RPMI7951 (cell line): ENCODE data around the gene NR2E3. TPM values are rescaled to one million over a fixed set of nuclear protein-coding genes. Genes with fewer than 3 reads are reported as not detected.

Experiments
- DNase-seq: peaks from one replicate; pipeline ENCODE4 v3.0.0-alpha.2; 2012; ENCODE audit warnings: low read depth
- total RNA-seq: library from RNA; depleted of rRNA; stranded (reverse); fragments of >200 nt; shearing (Covaris generic); gene quantifications from 2 replicates; pipeline ENCODE4 v1.2.3, GENCODE V29; 2014

NR2E3 gene
- total RNA-seq, 1 experiment from 2014 or later: not detected

GRCh38 chr15:71791975-71792374, 18.4 kb upstream of the NR2E3 start:
- no peak for DNase-seq

- DNase-seq: peak; percentile 70
Observed at GRCh38 chr15:71792521-71792920, 17.8 kb upstream of the NR2E3 start.

GRCh38 chr15:71798641-71799040, 11.7 kb upstream of the NR2E3 start:
- DNase-seq: no peak

- peak; percentile 32 for DNase-seq
Observed at GRCh38 chr15:71800190-71800589, 10.2 kb upstream of the NR2E3 start.

GRCh38 chr15:71800835-71801745, 9.3 kb upstream of the NR2E3 start:
- peak; percentile 71 for DNase-seq

GRCh38 chr15:71801935-71802655, 8.3 kb upstream of the NR2E3 start:
- no peak for DNase-seq

GRCh38 chr15:71802770-71803169, 7.6 kb upstream of the NR2E3 start:
- no peak for DNase-seq

- no peak for DNase-seq
Observed at GRCh38 chr15:71804226-71804625, 6.1 kb upstream of the NR2E3 start.

GRCh38 chr15:71804695-71805470, 5.5 kb upstream of the NR2E3 start:
- DNase-seq: peak; percentile 51

- peak; percentile 81 for DNase-seq
Observed at GRCh38 chr15:71806452-71806931, 3.9 kb upstream of the NR2E3 start.

- no peak for DNase-seq
Observed at GRCh38 chr15:71807125-71807629, 3.2 kb upstream of the NR2E3 start.

GRCh38 chr15:71807691-71808091, 2.7 kb upstream of the NR2E3 start:
- peak; percentile 35 for DNase-seq

GRCh38 chr15:71808311-71809020, 1.9 kb upstream of the NR2E3 start:
- DNase-seq: no peak

GRCh38 chr15:71809346-71809745, 1.0 kb upstream of the NR2E3 start:
- DNase-seq: no peak

- peak; percentile 17 for DNase-seq
Observed at GRCh38 chr15:71811036-71811736, 832 bp downstream of the NR2E3 start.

- DNase-seq: no peak
Observed at GRCh38 chr15:71811752-71812735, 1.7 kb downstream of the NR2E3 start.

- no peak for DNase-seq
Observed at GRCh38 chr15:71812966-71813722, 2.8 kb downstream of the NR2E3 start.

- no peak for DNase-seq
Observed at GRCh38 chr15:71813723-71814470, 3.5 kb downstream of the NR2E3 start.
